HepG2 (cell line): ENCODE results near the gene C16orf95. TPM values are rescaled to one million over a fixed set of nuclear protein-coding genes. Genes with fewer than 3 reads are reported as not detected.
A peak's percentile ranks its signal among the peaks of the same experiment; 100 is the strongest.

Experiments used
- FOSL2 ChIP-seq: sonication (generic); formaldehyde crosslinking; IDR thresholded peaks from 2 replicates; pipeline ENCODE4 v1.4.0; 2020; ENCODE audit warnings: missing genetic modification reagents
- ZBTB38 ChIP-seq: sonication (generic); formaldehyde crosslinking; IDR thresholded peaks from 2 replicates; pipeline ENCODE4 v1.5.1; 2020; ENCODE audit warnings: mild to moderate bottlenecking, missing genetic modification reagents
- ZNF225 ChIP-seq: sonication (generic); formaldehyde crosslinking; IDR thresholded peaks from 2 replicates; pipeline ENCODE4 v1.4.0; 2020; ENCODE audit warnings: mild to moderate bottlenecking, missing genetic modification reagents
- polyA plus RNA-seq, 8 experiments: library from polyadenylated mRNA; depleted of rRNA in 3 of 8; stranded (reverse) in 7 of 8; unstranded in 1 of 8; fragments of >200 nt; fragmentation: Illumina TruSeq in 4 of 8; extraction: Trizol in 4 of 8; gene quantifications; 2 replicates each; pipeline versions ENCODE4 v1.2.1 to v1.2.3, GENCODE V29; 2011 to 2016; ENCODE audit warnings: low read depth in 4 of 8, missing spikeins in 1 of 8, mixed read lengths in 1 of 8; ENCODE audit not compliant: insufficient read depth in 1 of 8
- total RNA-seq, 5 experiments: library from RNA; depleted of rRNA; stranded (reverse); fragments of >200 nt; fragmentation: Illumina TruSeq; extraction: Trizol; gene quantifications; 2 replicates each; pipeline ENCODE4 v1.2.3, GENCODE V29; 2016; ENCODE audit warnings: low read depth in 1 of 5
- TF ChIP-seq, protein P1 (sequence below): sonication (generic); formaldehyde crosslinking; conservative IDR thresholded peaks from 2 replicates; pipeline ENCODE4 v1.4.0; 2020; ENCODE audit warnings: missing genetic modification reagents
- TF ChIP-seq, protein P2 (sequence below): sonication (generic); formaldehyde crosslinking; IDR thresholded peaks from 2 replicates; pipeline ENCODE4 v1.4.0; 2020; ENCODE audit warnings: missing genetic modification reagents
- TF ChIP-seq, protein P3 (sequence below): sonication (generic); formaldehyde crosslinking; IDR thresholded peaks from 2 replicates; pipeline ENCODE4 v1.5.1; 2020; ENCODE audit warnings: missing genetic modification reagents, mild to moderate bottlenecking, borderline replicate concordance
- TF ChIP-seq, protein P4 (sequence below): sonication (generic); formaldehyde crosslinking; conservative IDR thresholded peaks from 2 replicates; pipeline ENCODE4 v1.4.0; 2020; ENCODE audit warnings: missing genetic modification reagents
- TF ChIP-seq, protein P5 (sequence below): sonication (generic); formaldehyde crosslinking; IDR thresholded peaks from 2 replicates; pipeline ENCODE4 v1.5.0; 2020; ENCODE audit warnings: mild to moderate bottlenecking, missing genetic modification reagents, borderline replicate concordance

The C16orf95 gene
- total and polyA plus RNA-seq, 2 of the 13 experiments (the other 11 are each of a cell fraction or from before 2014, with no cell fraction given) = 2.8 to 8.6 TPM

DNA sequence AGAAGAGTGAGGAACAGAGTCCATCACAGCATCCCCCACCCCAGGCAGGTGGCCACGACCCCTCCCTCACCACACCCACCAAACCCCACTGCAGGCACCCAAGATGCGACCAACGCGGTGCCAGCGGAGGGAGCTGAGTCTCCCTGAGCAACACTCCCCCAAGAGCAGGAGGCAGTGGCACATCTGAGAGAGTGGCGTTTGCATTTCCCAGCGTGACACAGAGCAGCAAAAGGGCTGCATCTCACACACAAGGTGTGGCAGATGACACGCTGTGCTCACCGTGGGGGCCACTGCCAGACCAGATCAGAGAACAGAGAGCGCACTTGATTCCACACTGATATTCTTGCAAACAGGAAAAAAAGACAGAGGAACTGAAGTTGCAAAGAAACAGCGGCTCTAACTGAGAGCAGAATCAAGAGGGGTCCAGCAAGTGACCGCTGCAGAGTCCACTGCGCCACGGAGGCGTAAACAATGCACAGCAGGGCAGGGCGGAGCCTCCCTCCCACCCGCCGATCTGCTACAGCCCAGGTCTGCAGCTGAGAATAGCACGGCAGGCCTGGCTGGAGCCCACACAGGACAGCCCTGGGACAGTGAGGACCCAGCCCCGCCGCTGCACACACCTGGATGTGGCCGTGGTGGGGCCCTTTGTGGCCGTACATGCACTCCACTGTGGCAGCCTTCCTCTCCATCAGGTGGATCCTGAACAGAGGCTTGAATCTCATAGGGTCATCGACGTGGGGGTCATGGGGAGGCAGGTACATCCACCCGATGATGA is 26.0 kb upstream of the C16orf95 start (continued):
- TF ChIP-seq, protein P1, sequence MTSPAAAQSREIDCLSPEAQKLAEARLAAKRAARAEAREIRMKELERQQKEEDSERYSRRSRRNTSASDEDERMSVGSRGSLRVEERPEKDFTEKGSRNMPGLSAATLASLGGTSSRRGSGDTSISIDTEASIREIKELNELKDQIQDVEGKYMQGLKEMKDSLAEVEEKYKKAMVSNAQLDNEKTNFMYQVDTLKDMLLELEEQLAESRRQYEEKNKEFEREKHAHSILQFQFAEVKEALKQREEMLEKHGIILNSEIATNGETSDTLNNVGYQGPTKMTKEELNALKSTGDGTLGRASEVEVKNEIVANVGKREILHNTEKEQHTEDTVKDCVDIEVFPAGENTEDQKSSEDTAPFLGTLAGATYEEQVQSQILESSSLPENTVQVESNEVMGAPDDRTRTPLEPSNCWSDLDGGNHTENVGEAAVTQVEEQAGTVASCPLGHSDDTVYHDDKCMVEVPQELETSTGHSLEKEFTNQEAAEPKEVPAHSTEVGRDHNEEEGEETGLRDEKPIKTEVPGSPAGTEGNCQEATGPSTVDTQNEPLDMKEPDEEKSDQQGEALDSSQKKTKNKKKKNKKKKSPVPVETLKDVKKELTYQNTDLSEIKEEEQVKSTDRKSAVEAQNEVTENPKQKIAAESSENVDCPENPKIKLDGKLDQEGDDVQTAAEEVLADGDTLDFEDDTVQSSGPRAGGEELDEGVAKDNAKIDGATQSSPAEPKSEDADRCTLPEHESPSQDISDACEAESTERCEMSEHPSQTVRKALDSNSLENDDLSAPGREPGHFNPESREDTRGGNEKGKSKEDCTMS (CRISPR knock-in tag) = no peak
- TF ChIP-seq ZBTB38 (CRISPR knock-in tag) (peak; percentile 94), ZNF225 (CRISPR knock-in tag) (no peak), FOSL2 (CRISPR knock-in tag) (no peak)
- TF ChIP-seq, protein P2, sequence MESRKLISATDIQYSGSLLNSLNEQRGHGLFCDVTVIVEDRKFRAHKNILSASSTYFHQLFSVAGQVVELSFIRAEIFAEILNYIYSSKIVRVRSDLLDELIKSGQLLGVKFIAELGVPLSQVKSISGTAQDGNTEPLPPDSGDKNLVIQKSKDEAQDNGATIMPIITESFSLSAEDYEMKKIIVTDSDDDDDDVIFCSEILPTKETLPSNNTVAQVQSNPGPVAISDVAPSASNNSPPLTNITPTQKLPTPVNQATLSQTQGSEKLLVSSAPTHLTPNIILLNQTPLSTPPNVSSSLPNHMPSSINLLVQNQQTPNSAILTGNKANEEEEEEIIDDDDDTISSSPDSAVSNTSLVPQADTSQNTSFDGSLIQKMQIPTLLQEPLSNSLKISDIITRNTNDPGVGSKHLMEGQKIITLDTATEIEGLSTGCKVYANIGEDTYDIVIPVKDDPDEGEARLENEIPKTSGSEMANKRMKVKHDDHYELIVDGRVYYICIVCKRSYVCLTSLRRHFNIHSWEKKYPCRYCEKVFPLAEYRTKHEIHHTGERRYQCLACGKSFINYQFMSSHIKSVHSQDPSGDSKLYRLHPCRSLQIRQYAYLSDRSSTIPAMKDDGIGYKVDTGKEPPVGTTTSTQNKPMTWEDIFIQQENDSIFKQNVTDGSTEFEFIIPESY = peak; percentile 96
- TF ChIP-seq, protein P3, sequence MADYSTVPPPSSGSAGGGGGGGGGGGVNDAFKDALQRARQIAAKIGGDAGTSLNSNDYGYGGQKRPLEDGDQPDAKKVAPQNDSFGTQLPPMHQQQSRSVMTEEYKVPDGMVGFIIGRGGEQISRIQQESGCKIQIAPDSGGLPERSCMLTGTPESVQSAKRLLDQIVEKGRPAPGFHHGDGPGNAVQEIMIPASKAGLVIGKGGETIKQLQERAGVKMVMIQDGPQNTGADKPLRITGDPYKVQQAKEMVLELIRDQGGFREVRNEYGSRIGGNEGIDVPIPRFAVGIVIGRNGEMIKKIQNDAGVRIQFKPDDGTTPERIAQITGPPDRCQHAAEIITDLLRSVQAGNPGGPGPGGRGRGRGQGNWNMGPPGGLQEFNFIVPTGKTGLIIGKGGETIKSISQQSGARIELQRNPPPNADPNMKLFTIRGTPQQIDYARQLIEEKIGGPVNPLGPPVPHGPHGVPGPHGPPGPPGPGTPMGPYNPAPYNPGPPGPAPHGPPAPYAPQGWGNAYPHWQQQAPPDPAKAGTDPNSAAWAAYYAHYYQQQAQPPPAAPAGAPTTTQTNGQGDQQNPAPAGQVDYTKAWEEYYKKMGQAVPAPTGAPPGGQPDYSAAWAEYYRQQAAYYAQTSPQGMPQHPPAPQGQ (CRISPR knock-in tag) = no peak
- TF ChIP-seq, protein P4, sequence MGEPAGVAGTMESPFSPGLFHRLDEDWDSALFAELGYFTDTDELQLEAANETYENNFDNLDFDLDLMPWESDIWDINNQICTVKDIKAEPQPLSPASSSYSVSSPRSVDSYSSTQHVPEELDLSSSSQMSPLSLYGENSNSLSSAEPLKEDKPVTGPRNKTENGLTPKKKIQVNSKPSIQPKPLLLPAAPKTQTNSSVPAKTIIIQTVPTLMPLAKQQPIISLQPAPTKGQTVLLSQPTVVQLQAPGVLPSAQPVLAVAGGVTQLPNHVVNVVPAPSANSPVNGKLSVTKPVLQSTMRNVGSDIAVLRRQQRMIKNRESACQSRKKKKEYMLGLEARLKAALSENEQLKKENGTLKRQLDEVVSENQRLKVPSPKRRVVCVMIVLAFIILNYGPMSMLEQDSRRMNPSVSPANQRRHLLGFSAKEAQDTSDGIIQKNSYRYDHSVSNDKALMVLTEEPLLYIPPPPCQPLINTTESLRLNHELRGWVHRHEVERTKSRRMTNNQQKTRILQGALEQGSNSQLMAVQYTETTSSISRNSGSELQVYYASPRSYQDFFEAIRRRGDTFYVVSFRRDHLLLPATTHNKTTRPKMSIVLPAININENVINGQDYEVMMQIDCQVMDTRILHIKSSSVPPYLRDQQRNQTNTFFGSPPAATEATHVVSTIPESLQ (CRISPR knock-in tag) = no peak
- TF ChIP-seq, protein P5, sequence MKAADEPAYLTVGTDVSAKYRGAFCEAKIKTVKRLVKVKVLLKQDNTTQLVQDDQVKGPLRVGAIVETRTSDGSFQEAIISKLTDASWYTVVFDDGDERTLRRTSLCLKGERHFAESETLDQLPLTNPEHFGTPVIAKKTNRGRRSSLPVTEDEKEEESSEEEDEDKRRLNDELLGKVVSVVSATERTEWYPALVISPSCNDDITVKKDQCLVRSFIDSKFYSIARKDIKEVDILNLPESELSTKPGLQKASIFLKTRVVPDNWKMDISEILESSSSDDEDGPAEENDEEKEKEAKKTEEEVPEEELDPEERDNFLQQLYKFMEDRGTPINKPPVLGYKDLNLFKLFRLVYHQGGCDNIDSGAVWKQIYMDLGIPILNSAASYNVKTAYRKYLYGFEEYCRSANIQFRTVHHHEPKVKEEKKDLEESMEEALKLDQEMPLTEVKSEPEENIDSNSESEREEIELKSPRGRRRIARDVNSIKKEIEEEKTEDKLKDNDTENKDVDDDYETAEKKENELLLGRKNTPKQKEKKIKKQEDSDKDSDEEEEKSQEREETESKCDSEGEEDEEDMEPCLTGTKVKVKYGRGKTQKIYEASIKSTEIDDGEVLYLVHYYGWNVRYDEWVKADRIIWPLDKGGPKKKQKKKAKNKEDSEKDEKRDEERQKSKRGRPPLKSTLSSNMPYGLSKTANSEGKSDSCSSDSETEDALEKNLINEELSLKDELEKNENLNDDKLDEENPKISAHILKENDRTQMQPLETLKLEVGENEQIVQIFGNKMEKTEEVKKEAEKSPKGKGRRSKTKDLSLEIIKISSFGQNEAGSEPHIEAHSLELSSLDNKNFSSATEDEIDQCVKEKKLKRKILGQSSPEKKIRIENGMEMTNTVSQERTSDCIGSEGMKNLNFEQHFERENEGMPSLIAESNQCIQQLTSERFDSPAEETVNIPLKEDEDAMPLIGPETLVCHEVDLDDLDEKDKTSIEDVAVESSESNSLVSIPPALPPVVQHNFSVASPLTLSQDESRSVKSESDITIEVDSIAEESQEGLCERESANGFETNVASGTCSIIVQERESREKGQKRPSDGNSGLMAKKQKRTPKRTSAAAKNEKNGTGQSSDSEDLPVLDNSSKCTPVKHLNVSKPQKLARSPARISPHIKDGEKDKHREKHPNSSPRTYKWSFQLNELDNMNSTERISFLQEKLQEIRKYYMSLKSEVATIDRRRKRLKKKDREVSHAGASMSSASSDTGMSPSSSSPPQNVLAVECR (CRISPR knock-in tag) = peak; percentile 29
